HG02973 (cell line): ENCODE results near the gene NEUROD2.

Source experiments
- ATAC-seq: cut with Tn5 transposase; IDR thresholded peaks from one replicate; pipeline ENCODE4 v1.9.1; 2021; ENCODE audit warnings: moderate library complexity; ENCODE audit not compliant: unreplicated experiment

Gene NEUROD2

DNA sequence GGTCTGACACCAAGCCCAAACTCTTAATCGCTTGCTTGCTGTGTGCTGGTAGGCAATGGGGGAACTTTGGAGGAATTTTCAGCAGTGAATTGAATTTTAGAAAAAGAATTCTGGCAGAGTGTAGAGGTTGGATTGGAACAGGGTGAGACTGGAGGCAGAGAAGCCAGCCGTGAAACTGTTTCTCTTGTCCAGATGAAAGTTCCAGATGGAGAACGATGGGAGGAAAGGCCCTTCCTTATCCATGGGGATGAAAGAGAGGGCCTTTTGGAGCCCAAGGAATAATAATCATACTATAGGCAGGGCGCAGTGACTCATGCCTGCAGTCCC, 26.0 kb downstream of the NEUROD2 start:
- no peak for ATAC-seq

DNA sequence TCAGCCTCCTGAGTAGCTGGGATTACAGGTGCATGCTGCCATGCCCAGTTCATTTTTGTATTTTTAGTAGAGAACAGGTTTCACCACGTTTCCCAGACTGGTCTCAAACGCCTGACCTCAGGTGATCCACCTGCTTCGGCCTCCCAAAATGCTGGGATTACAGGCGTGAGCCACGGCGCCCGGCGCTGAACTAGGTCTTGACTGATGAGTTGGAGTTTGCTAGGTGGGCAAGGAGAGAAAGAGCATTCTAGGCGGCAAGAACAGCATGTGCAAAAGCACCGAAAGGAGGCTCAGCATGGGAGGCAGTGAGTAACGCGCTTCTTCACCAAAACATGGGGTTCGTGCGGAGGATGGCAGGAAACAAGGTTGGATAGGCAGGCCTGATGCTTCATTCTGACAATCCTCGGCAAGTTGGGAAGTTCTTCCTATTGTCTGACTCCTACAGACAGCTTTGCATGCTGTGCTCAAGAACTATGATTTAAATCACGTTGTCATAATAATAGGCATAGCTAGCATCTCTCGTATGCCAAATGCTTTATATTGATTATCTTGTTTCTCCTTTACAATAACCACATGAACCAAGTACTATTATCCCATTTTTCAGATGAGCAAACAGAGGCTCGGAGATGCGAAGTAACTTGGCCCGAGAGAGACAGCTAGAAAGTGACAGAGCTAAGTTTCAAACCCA, 26.5 kb downstream of the NEUROD2 start:
- no peak for ATAC-seq

DNA sequence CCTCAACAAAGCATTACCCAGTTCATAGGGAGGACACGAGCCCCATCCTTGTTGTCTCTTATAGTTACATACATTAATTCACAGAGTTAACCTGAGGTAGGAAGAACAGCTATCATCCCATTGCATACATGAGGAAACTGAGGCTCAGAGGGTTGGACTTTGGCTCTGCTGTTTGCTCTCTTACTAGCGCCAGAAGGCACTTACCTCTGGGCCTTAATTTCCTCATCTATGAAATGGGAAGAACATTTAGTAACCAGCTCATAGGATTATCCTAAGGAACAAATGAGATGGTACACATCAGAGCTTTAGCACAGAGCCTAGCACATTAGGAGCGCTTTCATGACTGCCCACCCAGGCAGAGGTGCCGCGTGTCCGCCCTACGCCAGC, 27.6 kb downstream of the NEUROD2 start:
- ATAC-seq = no peak

DNA sequence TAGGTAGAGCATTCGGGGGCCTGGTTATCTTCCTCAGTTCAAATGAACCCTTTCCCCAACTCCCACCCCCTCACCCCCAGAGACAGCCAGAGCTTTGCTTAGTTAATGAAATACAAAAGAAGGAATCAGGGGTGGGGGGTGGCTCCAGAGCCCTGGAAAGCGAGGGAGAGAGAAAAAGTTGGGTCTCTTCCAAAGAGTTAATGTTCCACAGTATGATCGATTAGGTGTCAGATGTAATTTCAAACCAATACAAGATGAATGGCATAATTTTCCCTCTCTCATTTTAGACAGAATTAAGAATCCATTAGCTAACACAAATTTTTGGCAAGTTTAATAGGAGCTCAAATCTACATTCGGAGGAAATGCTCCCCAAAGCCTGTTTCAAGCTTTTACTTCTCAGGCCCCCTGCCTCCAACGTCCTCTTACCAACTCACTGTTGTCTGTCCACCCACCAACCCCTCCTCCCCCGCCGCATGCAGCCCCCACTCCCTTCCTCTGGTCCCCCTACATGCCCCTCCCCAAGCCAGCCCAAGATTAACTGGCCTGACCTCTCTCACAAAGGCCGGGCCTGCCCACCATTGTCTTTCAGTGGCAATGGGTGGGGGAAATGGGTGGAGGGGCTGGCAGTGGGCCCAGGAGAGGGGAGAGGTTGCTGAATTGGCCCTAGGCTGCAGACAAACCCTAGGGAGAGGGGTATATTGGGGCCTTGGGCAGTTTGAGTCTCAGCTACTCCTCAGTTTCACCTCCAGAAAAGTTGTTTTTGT, 28.2 kb downstream of the NEUROD2 start:
- ATAC-seq = no peak

DNA sequence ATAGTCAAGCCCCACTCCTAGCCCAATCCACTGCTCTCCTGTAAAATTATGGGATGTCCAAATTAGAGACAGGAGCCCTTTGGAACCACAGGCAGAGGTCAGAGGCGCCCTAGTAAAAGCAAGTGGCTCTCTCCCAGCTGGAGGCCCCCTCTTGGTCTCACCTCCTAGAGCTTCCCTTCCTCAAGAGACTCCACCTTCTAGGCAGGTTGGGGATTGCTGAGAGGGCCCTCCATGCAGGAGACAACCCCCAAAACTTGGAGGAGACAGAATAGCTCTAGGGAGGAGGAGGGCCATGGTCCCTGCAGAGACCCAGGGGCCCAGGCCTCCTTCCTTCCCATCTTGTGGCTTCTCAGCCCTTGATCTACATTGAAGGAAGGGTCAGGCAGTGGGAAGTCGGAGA, 29.4 kb downstream of the NEUROD2 start:
- ATAC-seq = no peak

DNA sequence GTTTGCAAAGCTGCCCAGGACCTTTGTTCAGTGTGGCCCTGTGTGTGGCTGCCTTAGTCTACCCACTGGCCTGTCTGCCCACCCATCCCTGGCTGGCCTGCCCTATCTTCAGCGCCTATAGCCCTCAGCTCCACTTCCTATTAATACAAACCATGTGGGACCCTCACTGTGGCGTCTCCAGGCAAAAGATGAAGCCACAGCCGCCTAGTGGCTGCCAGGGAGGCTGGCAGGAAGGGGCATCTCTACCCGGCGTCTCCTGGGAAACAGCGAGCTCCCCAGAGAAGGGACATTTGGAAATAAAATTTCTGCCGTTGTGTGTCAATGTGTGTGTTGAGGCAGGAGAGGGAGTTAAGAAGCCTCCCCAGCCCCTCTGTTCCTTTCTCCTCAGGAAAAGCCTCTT, 31.5 kb downstream of the NEUROD2 start:
- no peak for ATAC-seq

DNA sequence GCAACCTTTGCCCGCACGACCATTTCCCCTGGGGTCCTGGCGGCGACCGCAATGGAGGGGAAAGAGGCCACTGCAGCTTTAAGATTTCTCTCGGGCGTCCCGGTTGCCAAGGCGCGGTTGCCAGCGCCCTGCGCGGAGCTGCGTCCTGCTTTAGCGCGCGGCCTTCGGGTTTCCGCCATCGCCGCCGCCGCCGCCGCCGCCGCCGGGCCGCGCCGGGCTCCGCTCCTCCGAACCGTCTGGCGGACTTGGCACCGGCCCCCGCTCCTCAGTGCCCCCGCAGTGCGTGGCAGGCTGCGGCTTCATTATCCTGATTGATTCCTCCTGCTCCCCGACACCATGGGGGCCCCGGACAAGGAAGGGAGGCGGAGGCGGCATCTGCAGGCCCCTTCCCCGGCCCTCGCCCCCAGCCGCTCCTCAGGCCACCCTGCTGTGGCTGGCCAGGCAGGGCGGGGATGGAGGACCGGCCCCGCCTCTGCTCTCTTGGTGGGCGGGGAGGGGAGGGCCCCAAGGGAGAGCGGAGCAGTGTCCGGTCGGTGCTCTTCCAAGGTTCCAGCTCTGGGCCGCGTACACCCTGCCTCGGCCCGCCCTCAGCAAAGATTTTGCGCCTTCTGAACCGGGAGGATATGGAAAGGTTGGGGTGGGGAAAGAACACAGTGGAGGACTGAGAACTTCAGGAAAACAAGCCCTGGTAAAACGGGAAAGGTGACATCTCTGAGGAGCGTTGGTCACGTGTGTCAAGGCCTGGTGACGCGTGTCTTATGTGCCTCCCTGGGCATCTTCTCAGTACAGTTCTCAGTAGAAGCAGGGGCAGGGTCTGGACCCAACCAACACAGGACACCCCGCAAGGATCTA, 34.0 kb downstream of the NEUROD2 start:
- no peak for ATAC-seq

DNA sequence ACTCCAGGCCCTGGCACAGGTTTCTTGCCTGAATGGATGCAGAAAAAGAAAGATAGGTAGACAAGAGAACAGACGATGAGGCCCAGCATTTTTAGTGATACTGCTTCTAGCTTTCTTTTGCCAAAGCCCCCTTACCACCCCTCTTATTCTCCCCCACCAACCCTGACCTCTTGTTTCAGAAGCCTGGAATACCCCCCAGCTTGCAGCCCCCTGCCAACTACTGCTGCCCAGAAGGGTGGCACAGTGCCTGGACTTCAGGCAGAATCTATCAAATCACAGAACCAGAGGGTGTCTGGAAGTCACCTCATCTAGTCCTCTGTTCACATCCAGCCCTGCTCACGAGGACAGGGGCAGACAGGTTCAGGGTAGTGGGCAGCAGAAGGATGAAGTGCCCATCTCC, 35.6 kb downstream of the NEUROD2 start:
- ATAC-seq = no peak

DNA sequence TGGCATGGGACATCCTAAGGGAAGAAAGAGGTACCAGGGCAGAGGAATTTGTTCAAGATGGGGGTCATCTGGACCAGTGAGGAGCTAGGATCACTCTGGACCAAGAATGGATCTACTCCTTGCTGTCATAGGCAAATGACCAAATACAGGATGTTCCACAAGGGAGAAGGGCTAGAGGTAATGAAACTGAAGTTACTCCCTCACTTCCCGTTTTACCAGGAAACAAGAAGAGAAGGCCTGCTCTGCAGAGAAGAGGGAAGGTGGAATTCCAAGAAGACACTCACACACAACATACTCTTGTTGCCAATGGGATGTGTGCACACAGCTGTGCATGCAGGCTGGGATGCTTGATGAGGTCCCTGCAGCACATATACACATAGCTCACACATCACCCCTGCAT, 38.6 kb downstream of the NEUROD2 start:
- ATAC-seq = no peak

DNA sequence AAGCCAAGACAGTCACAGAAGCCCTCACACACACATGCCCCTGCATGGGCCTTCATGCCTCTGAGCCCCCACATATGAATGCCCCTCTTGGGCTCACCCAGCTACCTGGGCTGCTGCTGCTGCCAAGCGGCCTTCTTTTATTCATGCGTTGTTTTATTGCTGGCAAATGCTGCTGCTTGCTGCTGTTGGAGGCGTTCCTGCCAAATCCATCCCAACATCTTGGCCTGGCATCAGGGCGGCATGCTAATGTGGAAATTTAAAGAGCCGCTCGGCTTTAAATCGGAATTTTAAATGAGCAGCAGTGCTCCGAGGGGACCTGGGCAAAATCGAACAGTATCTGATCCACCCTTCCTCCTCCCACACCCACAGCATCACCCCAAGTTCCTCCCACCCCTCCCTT, 39.0 kb downstream of the NEUROD2 start:
- ATAC-seq = no peak

DNA sequence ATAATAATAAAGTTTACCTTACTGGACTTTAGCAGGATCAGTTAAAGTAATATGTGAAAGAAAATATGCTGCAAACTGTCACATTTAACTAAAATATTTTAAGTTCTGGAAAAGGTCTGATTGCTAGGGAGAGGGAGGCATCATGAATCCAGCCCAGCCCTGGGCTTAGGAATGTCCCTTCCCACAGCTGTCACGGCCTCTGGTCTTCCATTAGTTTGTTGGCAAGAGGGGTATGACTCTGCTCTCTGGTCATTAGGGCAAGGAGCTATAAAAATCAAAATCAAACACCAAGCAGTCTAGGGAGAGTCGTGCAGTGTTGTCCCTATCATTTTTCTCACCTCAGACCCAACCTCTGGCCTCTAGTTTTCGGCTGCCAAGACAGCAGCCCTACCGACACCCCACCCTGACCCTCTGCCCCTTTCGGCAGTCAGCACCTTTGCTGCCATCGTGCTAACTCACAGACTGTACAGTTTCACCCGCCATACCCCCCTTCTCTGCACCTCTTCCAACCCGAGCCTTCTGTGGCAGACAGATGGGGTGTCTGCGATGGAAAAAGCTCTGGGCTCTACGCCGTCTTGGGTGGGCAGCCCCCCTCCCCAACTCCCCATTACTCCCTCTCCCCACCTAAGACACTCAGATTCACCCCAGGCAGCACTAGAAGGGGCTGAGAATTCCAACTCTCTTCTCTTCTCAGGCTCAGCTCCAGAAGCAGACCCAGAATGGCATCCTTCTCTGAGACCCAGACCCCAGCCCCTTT, 41.4 kb downstream of the NEUROD2 start:
- ATAC-seq = no peak

DNA sequence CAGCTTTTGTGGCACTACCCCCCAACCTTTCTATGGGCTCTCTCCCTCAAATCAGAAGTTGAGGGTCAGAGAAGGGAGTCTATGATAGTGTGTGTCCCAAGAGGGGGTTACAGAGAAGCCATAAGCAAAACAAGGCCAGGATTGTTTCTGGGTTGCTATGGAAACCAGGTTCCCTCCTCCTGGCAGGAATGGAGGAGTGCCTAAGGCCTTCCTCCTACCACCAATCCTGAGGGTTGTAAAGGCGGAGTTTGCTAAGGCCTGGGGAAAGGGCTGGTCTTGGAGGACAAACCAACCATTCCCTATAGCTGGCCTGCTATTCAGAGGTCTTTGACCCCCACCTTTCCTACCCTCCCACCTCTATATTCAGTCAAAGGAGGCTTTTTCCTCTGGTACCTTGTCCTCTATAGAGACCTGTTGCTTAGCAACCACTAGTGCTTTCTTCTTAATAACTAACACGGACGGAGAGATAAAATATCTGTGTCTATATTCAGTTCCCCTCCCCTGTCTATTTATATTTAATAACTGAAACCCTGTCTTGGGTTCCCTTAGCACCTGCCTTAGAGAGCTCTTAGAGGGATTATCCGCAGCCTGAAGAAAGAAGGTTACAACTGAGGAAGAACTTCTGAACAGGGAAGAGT, 43.4 kb downstream of the NEUROD2 start:
- no peak for ATAC-seq

DNA sequence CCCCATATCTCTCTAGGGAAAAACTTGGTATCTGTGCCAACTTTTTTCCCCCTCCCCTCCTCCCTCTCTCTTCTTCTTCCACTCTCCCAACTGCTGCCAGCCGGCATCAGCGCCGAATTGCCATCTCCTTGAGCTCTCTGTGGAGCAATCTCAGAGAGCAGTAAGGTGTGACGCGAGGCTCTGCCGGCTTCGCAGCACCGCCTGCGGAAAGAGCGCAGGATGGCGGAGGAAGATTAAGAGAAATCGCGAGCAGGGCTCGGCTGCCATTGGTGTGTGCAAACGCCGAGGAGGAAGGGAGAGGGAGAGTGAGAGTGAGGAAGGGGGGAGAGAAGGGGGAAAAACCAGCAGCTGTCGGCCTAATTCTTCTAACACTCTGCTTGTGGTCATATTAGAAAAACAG, 44.2 kb downstream of the NEUROD2 start:
- ATAC-seq = no peak

DNA sequence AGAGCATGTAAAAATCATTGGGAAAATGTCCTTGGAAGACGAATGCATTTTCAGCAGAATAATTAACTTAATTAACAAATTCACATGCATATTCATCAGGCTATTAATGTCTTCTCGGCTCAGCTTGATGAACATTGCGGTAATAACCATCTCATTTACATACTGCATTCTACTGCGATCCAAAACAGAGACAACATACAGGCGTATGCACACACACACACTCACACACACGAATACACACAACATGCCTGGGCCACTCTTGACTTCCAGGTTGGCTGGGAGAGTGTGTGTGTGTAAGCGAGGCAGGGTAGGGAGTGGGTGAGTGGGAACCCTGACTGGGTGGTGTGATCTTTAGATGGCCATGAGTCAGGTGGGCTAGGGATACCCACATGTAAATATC, 44.7 kb downstream of the NEUROD2 start:
- ATAC-seq = no peak

DNA sequence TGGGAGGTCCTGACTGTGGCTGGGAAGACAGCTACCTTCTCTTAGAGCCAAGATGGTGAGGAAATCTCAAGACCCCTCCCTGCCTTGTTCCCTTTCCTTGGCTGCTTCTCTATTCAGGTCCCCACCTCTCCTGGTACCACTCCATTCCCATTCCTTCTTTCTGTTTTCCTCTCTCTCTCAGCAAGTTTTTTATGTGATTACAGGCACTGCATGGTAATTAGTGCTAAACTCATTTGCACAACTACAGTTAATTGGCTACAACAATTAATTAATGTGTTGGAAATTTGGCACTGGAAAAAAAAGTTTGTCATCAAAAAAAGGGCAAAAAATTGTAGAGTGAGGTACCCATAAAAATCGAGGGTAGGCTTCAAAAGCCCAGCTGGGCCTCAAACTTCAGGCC, 45.3 kb downstream of the NEUROD2 start:
- ATAC-seq = no peak

DNA sequence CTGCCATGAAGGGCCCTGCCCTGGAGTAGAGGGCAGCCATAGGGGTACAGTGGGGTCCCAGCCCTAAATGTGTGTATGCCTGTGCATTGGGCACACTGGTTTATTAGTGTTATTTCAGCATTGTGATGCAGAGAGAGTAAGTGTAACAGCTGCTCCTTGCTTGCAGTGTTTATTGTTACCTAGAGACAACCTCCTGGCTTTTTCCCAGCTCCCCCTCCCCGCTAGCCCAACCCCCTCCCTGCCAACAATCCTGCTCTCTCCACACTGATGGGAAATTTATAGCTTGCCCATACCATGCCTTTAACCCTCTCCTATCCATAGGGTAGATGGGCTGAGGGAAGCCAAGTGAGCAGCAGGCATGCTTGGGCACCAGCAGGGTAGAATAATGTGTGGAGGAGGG, 51.3 kb downstream of the NEUROD2 start:
- ATAC-seq = no peak

DNA sequence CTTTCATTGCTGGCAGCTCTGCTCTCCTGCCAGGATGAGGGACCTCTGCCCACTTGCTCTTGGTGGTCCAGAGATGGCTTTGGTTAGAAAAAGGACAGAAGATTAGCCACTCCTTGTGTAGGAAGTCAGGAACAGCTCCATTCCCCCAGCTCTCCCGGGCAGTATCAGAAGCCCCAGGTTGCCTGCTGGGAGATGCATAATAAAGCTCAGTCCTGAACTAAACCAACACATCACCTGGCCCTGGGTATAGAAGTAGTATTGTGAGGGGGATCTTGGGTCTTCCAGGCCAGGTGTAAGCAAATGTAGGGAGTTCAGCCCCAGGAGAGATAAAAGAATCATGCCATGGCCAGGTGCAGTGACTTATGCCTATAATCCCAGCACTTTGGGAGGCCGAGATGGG, 52.4 kb downstream of the NEUROD2 start:
- no peak for ATAC-seq
